ENCODE data around the gene TTLL10. TPM values are rescaled to one million over a fixed set of nuclear protein-coding genes. Genes with fewer than 3 reads are reported as not detected.

The TTLL10 gene
- polyA plus RNA-seq, 1 of the 3 experiments (the other 2 are of a cell fraction) = not detected

- H2AFZ ChIP-seq (ENCODE audit: low read depth) = no peak overlapping the region
Observed at GRCh38 chr1:1197551-1198422, 24.1 kb downstream of the TTLL10 start.

GRCh38 chr1:1198423-1199140, 24.9 kb downstream of the TTLL10 start:
- H3K9ac ChIP-seq = no peak overlapping the region
- H3F3A ChIP-seq (replicated peaks; ENCODE audit: insufficient read depth) = no peaks in the 10 kb centered on the region
- TF ChIP-seq FOSL2 (IDR thresholded peaks at IDR 0.05; ENCODE audit: borderline replicate concordance, low read depth) (no peak), MAX (IDR thresholded peaks at IDR 0.05; ENCODE audit: low read depth) (no peak)
- H4K20me1 ChIP-seq (ENCODE audit: insufficient read depth) = no peaks in the 10 kb centered on the region
- H2AFZ ChIP-seq (ENCODE audit: low read depth) = no peak overlapping the region
- H3K27me3 ChIP-seq (ENCODE audit: insufficient read depth) = no peaks in the 10 kb centered on the region
- H3K4me2 ChIP-seq = no peak overlapping the region
- H3K27ac ChIP-seq (ENCODE audit: low read depth in 2 of 2, low read length in 1 of 2) = no peak overlapping the region
- no peaks in the 10 kb centered on the region for H3K79me2 ChIP-seq (ENCODE audit: insufficient read depth)
- peak; percentile 46 for DNase-seq
- 60% methylated on average over 3 of the region's 23 CpGs for WGBS (ENCODE audit: low lambda C conversion rate)
- ChIA-PET CTCF (interaction anchor here (2.2 kb wide), 1 partner anchor 76 kb away, joined by 5 read pairs; no protein-coding TSS in a partner anchor), POLR2A (no interaction called here)
- H3K36me3 ChIP-seq (replicated peaks in 1 of 2; ENCODE audit: control insufficient read depth in 1 of 2, insufficient read depth in 2 of 2, low read length in 1 of 2) = no peaks in the 10 kb centered on the region
- no peaks in the 10 kb centered on the region for H3K9me2 ChIP-seq
- no peak overlapping the region for H3K4me3 ChIP-seq (ENCODE audit: low read depth in 2 of 2, low read length in 1 of 2)
- no peaks in the 10 kb centered on the region; a peak in 1 of 4 replicates for H3K4me1 ChIP-seq (ENCODE audit: control insufficient read depth in 1 of 2, insufficient read depth in 2 of 2, low read depth in 1 of 2, low read length in 1 of 2)
- no peaks in the 10 kb centered on the region for H3K9me3 ChIP-seq

More at GRCh38 chr1:1197551-1198422, 24.1 kb downstream of the TTLL10 start:
- peak; percentile 39 for DNase-seq
- H3K9me2 ChIP-seq = no peaks in the 10 kb centered on the region
- CTCF ChIA-PET = interaction anchor here (2.2 kb wide), 1 partner anchor 75 kb away, joined by 5 read pairs; no protein-coding TSS in a partner anchor
- no peaks in the 10 kb centered on the region for H3K27me3 ChIP-seq (ENCODE audit: insufficient read depth)
- H3K4me3 ChIP-seq (ENCODE audit: low read depth in 2 of 2, low read length in 1 of 2) = no peak overlapping the region
- no peaks in the 10 kb centered on the region for H4K20me1 ChIP-seq (ENCODE audit: insufficient read depth)
- TF ChIP-seq TCF12 (IDR thresholded peaks at IDR 0.05) (no peak), EP300 (IDR thresholded peaks at IDR 0.05; ENCODE audit: borderline replicate concordance in 1 of 2, low read depth in 1 of 2, low read length in 1 of 2) (no peak), SIN3A (IDR thresholded peaks at IDR 0.05; ENCODE audit: borderline replicate concordance, low read depth, low read length) (no peak), YY1 (IDR thresholded peaks at IDR 0.05; ENCODE audit: low read depth) (no peak), MEF2A (IDR thresholded peaks at IDR 0.05; ENCODE audit: borderline replicate concordance, low read depth) (no peak), FOSL2 (IDR thresholded peaks at IDR 0.05; ENCODE audit: borderline replicate concordance, low read depth) (no peak), NRF1 (IDR thresholded peaks at IDR 0.05; ENCODE audit: low read depth, low read length) (no peak), ELF1 (IDR thresholded peaks at IDR 0.05) (no peak), RCOR1 (IDR thresholded peaks at IDR 0.05; ENCODE audit: low read length) (no peak), POLR2AphosphoS5 (IDR thresholded peaks at IDR 0.05; ENCODE audit: low read depth, low read length) (no peak), ZBTB33 (IDR thresholded peaks at IDR 0.05; ENCODE audit: borderline replicate concordance, low read depth) (no peak)
- no peaks in the 10 kb centered on the region for H3F3A ChIP-seq (replicated peaks; ENCODE audit: insufficient read depth)
- H3K9me3 ChIP-seq = no peaks in the 10 kb centered on the region
- no peaks in the 10 kb centered on the region for H3K79me2 ChIP-seq (ENCODE audit: insufficient read depth)
- no peak overlapping the region for H3K4me2 ChIP-seq
- no peak overlapping the region for H3K27ac ChIP-seq (ENCODE audit: low read depth in 2 of 2, low read length in 1 of 2)
- 40% methylated on average over 6 of the region's 48 CpGs for WGBS (ENCODE audit: low lambda C conversion rate)
- H3K36me3 ChIP-seq (replicated peaks in 1 of 2; ENCODE audit: control insufficient read depth in 1 of 2, insufficient read depth in 2 of 2, low read length in 1 of 2) = no peaks in the 10 kb centered on the region
- H3K4me1 ChIP-seq (ENCODE audit: control insufficient read depth in 1 of 2, insufficient read depth in 2 of 2, low read depth in 1 of 2, low read length in 1 of 2) = no peaks in the 10 kb centered on the region
- H3K9ac ChIP-seq = no peak overlapping the region
- POLR2A ChIA-PET = no interaction called here

All from SK-N-SH (cell line).